Measurements from ENCODE around the gene COL13A1. TPM values are rescaled to one million over a fixed set of nuclear protein-coding genes. Genes with fewer than 3 reads are reported as not detected.
A peak's percentile ranks its signal among the peaks of the same experiment; 100 is the strongest.

The COL13A1 gene
- total and polyA plus RNA-seq, 2 donors from 2014 or later: 4.0 to 5.2 TPM

DNA sequence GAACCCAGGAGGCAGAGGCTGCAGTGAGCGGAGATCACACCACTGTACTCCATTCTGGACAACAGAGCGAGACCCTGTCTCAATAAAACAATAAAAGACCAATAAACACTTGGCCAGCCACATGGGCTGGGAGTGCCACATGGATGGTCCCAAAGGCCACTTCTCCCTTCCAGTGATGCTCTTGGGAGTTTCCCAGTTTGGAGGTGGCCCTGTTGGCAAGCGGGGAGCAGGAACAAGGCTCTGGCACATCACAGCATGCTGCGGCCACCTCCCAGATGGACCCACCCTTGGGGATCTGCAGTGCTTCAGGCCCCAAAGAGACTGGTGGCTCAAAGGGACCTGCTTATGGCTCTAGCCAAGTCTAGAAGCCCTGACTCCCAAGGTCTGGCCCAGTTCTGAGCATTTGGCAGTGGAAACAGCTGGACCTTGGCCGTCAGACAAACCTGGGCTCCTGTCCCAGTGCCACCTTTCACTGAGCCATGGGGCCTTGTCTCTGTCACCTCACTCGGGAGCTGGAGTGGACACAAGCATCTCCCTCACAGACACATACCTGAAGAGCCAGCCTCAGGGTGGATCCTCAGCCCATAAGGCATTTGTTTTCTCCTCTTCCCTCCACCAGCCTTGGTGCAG, 91.7 kb downstream of the COL13A1 start:
- FAIRE-seq (no peak), DNase-seq (peak in 1 of 5 donors; percentile 43)
- H3K4me3 ChIP-seq (ENCODE audit: low read length in 3 of 3): no peak overlapping the region
- H3K4me1 ChIP-seq (ENCODE audit: control insufficient read depth in 2 of 3, insufficient read depth in 2 of 3, low read depth in 1 of 3, low read length in 3 of 3): peaks cover 0 to 5% (median 4%) of the 10 kb centered on the region in 3 donors
- H3K9me3 ChIP-seq (ENCODE audit: control insufficient read depth in 2 of 3, insufficient read depth in 1 of 3, low read length in 3 of 3): no peaks in the 10 kb centered on the region
- H3K9ac ChIP-seq (ENCODE audit: low read length in 3 of 3): no peak overlapping the region
- TF ChIP-seq, protein P1, sequence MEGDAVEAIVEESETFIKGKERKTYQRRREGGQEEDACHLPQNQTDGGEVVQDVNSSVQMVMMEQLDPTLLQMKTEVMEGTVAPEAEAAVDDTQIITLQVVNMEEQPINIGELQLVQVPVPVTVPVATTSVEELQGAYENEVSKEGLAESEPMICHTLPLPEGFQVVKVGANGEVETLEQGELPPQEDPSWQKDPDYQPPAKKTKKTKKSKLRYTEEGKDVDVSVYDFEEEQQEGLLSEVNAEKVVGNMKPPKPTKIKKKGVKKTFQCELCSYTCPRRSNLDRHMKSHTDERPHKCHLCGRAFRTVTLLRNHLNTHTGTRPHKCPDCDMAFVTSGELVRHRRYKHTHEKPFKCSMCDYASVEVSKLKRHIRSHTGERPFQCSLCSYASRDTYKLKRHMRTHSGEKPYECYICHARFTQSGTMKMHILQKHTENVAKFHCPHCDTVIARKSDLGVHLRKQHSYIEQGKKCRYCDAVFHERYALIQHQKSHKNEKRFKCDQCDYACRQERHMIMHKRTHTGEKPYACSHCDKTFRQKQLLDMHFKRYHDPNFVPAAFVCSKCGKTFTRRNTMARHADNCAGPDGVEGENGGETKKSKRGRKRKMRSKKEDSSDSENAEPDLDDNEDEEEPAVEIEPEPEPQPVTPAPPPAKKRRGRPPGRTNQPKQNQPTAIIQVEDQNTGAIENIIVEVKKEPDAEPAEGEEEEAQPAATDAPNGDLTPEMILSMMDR (IDR thresholded peaks at IDR 0.05; ENCODE audit: borderline replicate concordance, extremely low read depth, insufficient read depth): no peak
- intact Hi-C loops (cut with DNase I): no loop called here
- no peak overlapping the region for H3K27ac ChIP-seq (ENCODE audit: low read depth in 2 of 2, low read length in 2 of 2)
- H3K36me3 ChIP-seq (ENCODE audit: control insufficient read depth in 2 of 3, insufficient read depth in 3 of 3, low read length in 3 of 3): no peaks in the 10 kb centered on the region
- no peaks in the 10 kb centered on the region for H3K27me3 ChIP-seq (ENCODE audit: control insufficient read depth, insufficient read depth, low read length)

DNA sequence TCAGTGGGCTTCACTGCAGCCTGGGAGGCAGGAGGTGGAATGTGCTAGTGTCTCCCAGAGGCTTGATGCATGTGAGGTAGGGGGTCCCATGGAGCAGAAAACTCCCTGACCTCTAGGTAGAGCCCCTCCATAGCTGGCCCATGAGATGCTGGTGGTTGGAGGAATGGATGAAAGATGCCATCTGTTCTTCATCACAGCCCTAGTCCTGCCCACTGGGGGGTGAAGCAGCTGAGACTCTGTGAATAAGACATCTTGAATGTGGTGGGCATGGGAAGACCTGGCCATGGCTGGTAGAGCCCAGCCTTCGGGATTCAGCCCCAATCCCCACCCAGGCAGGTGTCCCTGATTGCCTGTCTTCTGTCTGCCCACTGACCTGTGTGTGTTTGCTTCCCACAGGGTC, 92.5 kb downstream of the COL13A1 start:
- H3K4me1 ChIP-seq (ENCODE audit: control insufficient read depth in 2 of 3, insufficient read depth in 2 of 3, low read depth in 1 of 3, low read length in 3 of 3): peaks cover 0 to 5% (median 4%) of the 10 kb centered on the region in 3 donors
- no peaks in the 10 kb centered on the region for H3K36me3 ChIP-seq (ENCODE audit: control insufficient read depth in 2 of 3, insufficient read depth in 3 of 3, low read length in 3 of 3)
- H3K9me3 ChIP-seq (ENCODE audit: control insufficient read depth in 2 of 3, insufficient read depth in 1 of 3, low read length in 3 of 3): no peaks in the 10 kb centered on the region
- no peak overlapping the region for H3K9ac ChIP-seq (ENCODE audit: low read length in 3 of 3)
- FAIRE-seq: no peak
- H3K27ac ChIP-seq (ENCODE audit: low read depth in 2 of 2, low read length in 2 of 2): no peak overlapping the region
- H3K27me3 ChIP-seq (ENCODE audit: control insufficient read depth, insufficient read depth, low read length): no peaks in the 10 kb centered on the region
- no peak for DNase-seq
- H3K4me3 ChIP-seq (ENCODE audit: low read length in 3 of 3): no peak overlapping the region
- intact Hi-C loops (cut with DNase I): no loop called here
- TF ChIP-seq, protein P1 (IDR thresholded peaks at IDR 0.05; ENCODE audit: borderline replicate concordance, extremely low read depth, insufficient read depth): no peak

DNA sequence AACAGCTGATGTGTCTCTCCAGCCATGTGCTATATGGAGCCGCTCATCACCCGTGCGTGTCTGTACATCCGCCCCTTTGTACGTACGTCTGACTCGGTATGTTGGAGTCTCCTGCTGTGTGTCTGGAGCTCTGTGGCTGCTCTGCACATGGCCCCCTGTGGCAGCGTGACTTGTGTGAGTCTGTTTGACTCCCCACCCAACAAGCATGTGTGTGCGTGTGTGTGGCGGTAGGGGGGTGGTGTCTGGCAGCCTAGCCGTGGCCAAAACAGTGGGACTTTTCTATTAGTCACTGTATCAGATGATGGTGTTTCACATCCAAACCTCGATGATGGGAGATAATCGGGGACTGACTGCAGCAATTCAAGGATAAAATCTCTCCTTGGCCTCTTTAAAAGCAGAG, 94.1 kb downstream of the COL13A1 start:
- no peak for FAIRE-seq
- H3K9ac ChIP-seq (ENCODE audit: low read length in 3 of 3): no peak overlapping the region
- H3K36me3 ChIP-seq (ENCODE audit: control insufficient read depth in 2 of 3, insufficient read depth in 3 of 3, low read length in 3 of 3): no peaks in the 10 kb centered on the region
- no peak overlapping the region for H3K4me3 ChIP-seq (ENCODE audit: low read length in 3 of 3)
- intact Hi-C loops (cut with DNase I): no loop called here
- DNase-seq: no peak
- H3K9me3 ChIP-seq (ENCODE audit: control insufficient read depth in 2 of 3, insufficient read depth in 1 of 3, low read length in 3 of 3): no peaks in the 10 kb centered on the region
- H3K27ac ChIP-seq (ENCODE audit: low read depth in 2 of 2, low read length in 2 of 2): no peak overlapping the region
- H3K4me1 ChIP-seq (ENCODE audit: control insufficient read depth in 2 of 3, insufficient read depth in 2 of 3, low read depth in 1 of 3, low read length in 3 of 3): peaks cover 0 to 1% (median 0%) of the 10 kb centered on the region in 3 donors
- no peaks in the 10 kb centered on the region for H3K27me3 ChIP-seq (ENCODE audit: control insufficient read depth, insufficient read depth, low read length)
- TF ChIP-seq, protein P1 (IDR thresholded peaks at IDR 0.05; ENCODE audit: borderline replicate concordance, extremely low read depth, insufficient read depth): no peak

All from kidney (tissue), 14 donors.